Ishikawa (cell line): ENCODE results near the gene ZFP36L2.

Experiments used
- RAD21 ChIP-seq: IDR thresholded peaks from 2 replicates; pipeline ENCODE4 v1.6.1; 2012; ENCODE audit warnings: low read depth
- TCF12 ChIP-seq: IDR thresholded peaks from 2 replicates; pipeline ENCODE4 v1.6.1; 2012; ENCODE audit warnings: low read depth
- TEAD4 ChIP-seq: IDR thresholded peaks from 2 replicates; pipeline ENCODE4 v1.6.1; 2012

- no peak for TF ChIP-seq TEAD4
- TF ChIP-seq RAD21 = no peak
- TF ChIP-seq TCF12 = no peak
These were observed 42.7 kb upstream of the ZFP36L2 start for GRCh38 chr2:43269074-43269572.
